HCT116 (cell line): ENCODE measurements around the gene FRA10AC1. TPM values are rescaled to one million over a fixed set of nuclear protein-coding genes. Genes with fewer than 3 reads are reported as not detected.
A peak's percentile ranks its signal among the peaks of the same experiment; 100 is the strongest.

Source experiments
- ATAC-seq: fragments of 200-7000 bp; cut with Tn5 transposase; 2 replicates; pipeline ENCODE4 v1.9.1; 2020; ENCODE audit warnings: mild to moderate bottlenecking, moderate library complexity
- BruUV-seq: library from RNA; stranded (reverse); fragments of 400-500 nt; replicated peaks from 2 replicates; lab custom pipeline; 2021; lab: Mats Ljungman, UMichigan
- CTCF ChIA-PET: fragments of 300-600 bp; sonication (Branson Sonifier 250); formaldehyde crosslinking; loops from one replicate; lab custom pipeline; 2021; ENCODE audit warnings: antibody characterized with exemption; lab: Charles Lee
- POLR2A ChIA-PET: fragments of 300-600, 350-600 bp; sonication (Branson Sonifier 250); formaldehyde crosslinking; loops from one replicate; lab custom pipeline; 2021; ENCODE audit warnings: antibody characterized with exemption; lab: Charles Lee
- RAD21 ChIA-PET, 2 experiments: fragments of 300-600 bp; sonication (Branson Sonifier 250); formaldehyde crosslinking; loops; one replicate each; lab custom pipeline; 2023; ENCODE audit warnings: low total read pairs in 2 of 2; ENCODE audit not compliant: uncharacterized antibody in 2 of 2, unreplicated experiment in 2 of 2, low non-redundant PET in 1 of 2; lab: Charles Lee
- DNase-seq: peaks from one replicate; pipeline ENCODE4 v3.0.0-alpha.2; 2010; ENCODE audit warnings: low read depth, low spot score
- H2AFZ ChIP-seq: fragments of 200-600 bp; shearing (Covaris generic), sonication (generic); 2 replicates; pipeline ENCODE4 v1.6.1; 2017; ENCODE audit warnings: low read depth, mixed run types, mixed read lengths, antibody characterized with exemption, low read length; ENCODE audit not compliant: poor library complexity, severe bottlenecking
- H3K27ac ChIP-seq: 2 replicates; pipeline ENCODE4 v1.5.1; 2012; ENCODE audit warnings: low read depth, low read length
- H3K27me3 ChIP-seq: fragments of 200-600 bp; sonication (generic); 2 replicates; pipeline ENCODE4 v1.6.1; 2016; ENCODE audit warnings: mixed run types, low read length, mixed read lengths; ENCODE audit not compliant: insufficient read depth
- H3K36me3 ChIP-seq, 2 experiments: fragments of 200-500 bp in 1 of 2; fragments of 200-600 bp in 1 of 2; sonication (Bioruptor generic) in 1 of 2; sonication (generic) in 1 of 2; 2 replicates each; pipeline versions ENCODE4 v1.5.1 to v1.6.1; 2014 to 2016; ENCODE audit warnings: low read length in 2 of 2, inconsistent platforms in 1 of 2, mixed read lengths in 1 of 2, mixed run types in 1 of 2; ENCODE audit not compliant: insufficient read depth in 2 of 2, control insufficient read depth in 1 of 2
- H3K4me1 ChIP-seq, 2 experiments: fragments of 200-600 bp in 1 of 2; sonication (generic) in 1 of 2; 2 replicates each; pipeline versions ENCODE4 v1.5.1 to v1.6.1; 2012 to 2017; ENCODE audit warnings: low read length in 2 of 2, inconsistent platforms in 1 of 2, mild to moderate bottlenecking in 1 of 2, mixed read lengths in 1 of 2, mixed run types in 1 of 2, moderate library complexity in 1 of 2; ENCODE audit not compliant: insufficient read depth in 2 of 2, control insufficient read depth in 1 of 2
- H3K4me2 ChIP-seq: fragments of 200-600 bp; sonication (generic); 2 replicates; pipeline ENCODE4 v1.6.1; 2017; ENCODE audit warnings: mixed run types, low read length, mixed read lengths
- H3K4me3 ChIP-seq, 2 experiments: fragments of 200-600 bp in 1 of 2; sonication (generic) in 1 of 2; replicated peaks in 1 of 2; 2 replicates each; pipeline ENCODE4 v1.5.1; 2011 to 2016; ENCODE audit warnings: low read length in 2 of 2, control low read depth in 1 of 2, low read depth in 1 of 2, mild to moderate bottlenecking in 1 of 2, mixed read lengths in 1 of 2, mixed run types in 1 of 2
- H3K79me2 ChIP-seq: fragments of 200-600 bp; sonication (generic); 2 replicates; pipeline ENCODE4 v1.6.1; 2017; ENCODE audit warnings: mild to moderate bottlenecking, mixed run types, low read length, moderate library complexity, mixed read lengths; ENCODE audit not compliant: insufficient read depth
- H3K9ac ChIP-seq: fragments of 200-600 bp; sonication (generic); 2 replicates; pipeline ENCODE4 v1.6.1; 2016; ENCODE audit warnings: low read length, mixed read lengths
- H3K9me2 ChIP-seq: fragments of 200-600 bp; sonication (generic), shearing (Covaris generic); 2 replicates; pipeline ENCODE4 v1.6.1; 2017; ENCODE audit warnings: mixed run types, mild to moderate bottlenecking, moderate library complexity; ENCODE audit not compliant: insufficient read depth
- H3K9me3 ChIP-seq, 2 experiments: fragments of 200-500 bp in 1 of 2; fragments of 200-600 bp in 1 of 2; sonication (Bioruptor generic) in 1 of 2; sonication (generic) in 1 of 2; 2 replicates each; pipeline ENCODE4 v1.6.1; 2014 to 2017; ENCODE audit warnings: low read length in 2 of 2, mixed read lengths in 2 of 2, inconsistent platforms in 1 of 2, low read depth in 1 of 2, mild to moderate bottlenecking in 1 of 2, mixed run types in 1 of 2, moderate library complexity in 1 of 2; ENCODE audit not compliant: control insufficient read depth in 1 of 2, insufficient read depth in 1 of 2
- H4K20me1 ChIP-seq: fragments of 200-600 bp; sonication (generic), shearing (Covaris generic); 2 replicates; pipeline ENCODE4 v1.6.1; 2017; ENCODE audit warnings: mixed run types, mild to moderate bottlenecking, moderate library complexity; ENCODE audit not compliant: insufficient read depth
- CBX3 ChIP-seq: IDR thresholded peaks from 2 replicates; pipeline ENCODE4 v1.6.1; 2012; ENCODE audit warnings: low read depth
- CEBPB ChIP-seq: IDR thresholded peaks from 2 replicates; pipeline ENCODE4 v1.6.1; 2012; ENCODE audit warnings: low read depth
- ELF1 ChIP-seq: IDR thresholded peaks from 2 replicates; pipeline ENCODE4 v1.6.1; 2012; ENCODE audit warnings: low read depth, borderline replicate concordance
- EZH2 ChIP-seq: fragments of 200-600 bp; sonication (generic); IDR thresholded peaks from 2 replicates; pipeline ENCODE4 v1.6.1; 2017; ENCODE audit warnings: antibody characterized with exemption, mixed run types
- POLR2AphosphoS5 ChIP-seq: IDR thresholded peaks from 2 replicates; pipeline ENCODE4 v1.6.1; 2011; ENCODE audit warnings: mild to moderate bottlenecking, low read depth, low read length, moderate library complexity
- SIN3A ChIP-seq: IDR thresholded peaks from 2 replicates; pipeline ENCODE4 v1.6.1; 2012; ENCODE audit warnings: low read depth
- SP1 ChIP-seq: IDR thresholded peaks from 2 replicates; pipeline ENCODE4 v1.6.1; 2012; ENCODE audit warnings: low read depth
- SRF ChIP-seq: IDR thresholded peaks from 2 replicates; pipeline ENCODE4 v1.6.1; 2012; ENCODE audit warnings: low read depth
- TCF7L2 ChIP-seq: IDR thresholded peaks from 2 replicates; pipeline ENCODE4 v1.7.0; 2011; ENCODE audit warnings: borderline replicate concordance, inconsistent platforms; ENCODE audit not compliant: insufficient read depth, insufficient read length; ENCODE audit errors: extremely low read depth
- YY1 ChIP-seq: IDR thresholded peaks from 2 replicates; pipeline ENCODE4 v1.6.1; 2011; ENCODE audit warnings: low read length, low read depth, moderate library complexity, mild to moderate bottlenecking; ENCODE audit not compliant: insufficient replicate concordance; ENCODE audit errors: extremely low read depth
- intact Hi-C: fragments of 100-400 bp; cut with micrococcal nuclease; formaldehyde crosslinking; loops from 2 replicates; pipeline ENCODE4 v1.10.0; 2022
- total RNA-seq: library from RNA; stranded (reverse); gene quantifications from one replicate; pipeline ENCODE4 v1.2.1, GENCODE V29; 2021; ENCODE audit not compliant: unreplicated experiment
- TF ChIP-seq, protein P1 (sequence below): IDR thresholded peaks from 2 replicates; pipeline ENCODE4 v1.6.1; 2012
- TF ChIP-seq, protein P2 (sequence below): IDR thresholded peaks from 2 replicates; pipeline ENCODE4 v1.6.1; 2012; ENCODE audit warnings: low read depth
- TF ChIP-seq, protein P3 (sequence below), 3 experiments: fragments of 200-600 bp in 1 of 3; sonication (generic) in 1 of 3; IDR thresholded peaks in 2 of 3; conservative IDR thresholded peaks in 1 of 3; 2 replicates each; pipeline ENCODE4 v1.5.1; 2012 to 2017; ENCODE audit warnings: low read depth in 2 of 3, low read length in 2 of 3, antibody characterized with exemption in 1 of 3, borderline replicate concordance in 1 of 3, control low read depth in 1 of 3, mild to moderate bottlenecking in 1 of 3, mixed read lengths in 1 of 3, mixed run types in 1 of 3, moderate library complexity in 1 of 3; ENCODE audit not compliant: insufficient read depth in 1 of 3

Gene FRA10AC1
- total RNA-seq, 1 experiment from 2014 or later, result 21.9 TPM

DNA sequence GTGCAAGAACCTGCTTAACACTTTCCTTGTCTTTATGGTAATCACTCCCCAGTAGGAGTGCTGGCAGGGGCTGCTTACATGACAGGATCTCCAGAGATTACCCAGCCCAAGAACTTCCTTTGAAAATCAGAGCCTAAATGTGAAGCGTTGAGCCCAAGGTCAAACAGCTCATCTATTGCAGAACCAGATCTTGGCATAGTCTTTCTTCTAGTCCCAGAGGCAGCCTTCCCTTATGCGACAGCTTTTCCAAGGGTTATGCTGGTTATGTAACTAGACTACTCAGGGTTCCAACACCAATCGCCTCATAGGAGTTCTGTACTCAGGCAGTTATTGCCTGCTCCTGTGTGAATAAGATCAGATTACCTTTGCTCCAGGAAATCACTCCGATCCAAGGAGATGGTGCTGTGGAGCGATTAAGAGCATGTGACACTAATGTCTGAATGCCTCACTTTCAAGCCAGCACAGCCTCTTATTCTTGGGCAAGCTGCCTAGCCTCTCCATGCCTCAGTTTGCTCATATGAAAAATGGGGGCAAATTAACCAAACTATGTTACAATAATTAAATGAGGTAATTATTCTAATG, 46.9 kb upstream of the FRA10AC1 start:
- DNase-seq (no peak), ATAC-seq (no peak)
- no TSS peak for BruUV-seq
- no peaks in the 10 kb centered on the region for H3K79me2 ChIP-seq
- H3K27ac ChIP-seq, result no peak overlapping the region
- H2AFZ ChIP-seq, result no peak overlapping the region
- CTCF ChIA-PET, result interaction anchor here (1.4 to 1.5 kb wide), 2 partner anchors 8 to 66 kb away, joined by 3 to 4 read pairs; partner anchors contain the start of gene LGI1
- H3K4me2 ChIP-seq, result no peak overlapping the region
- H3K9me3 ChIP-seq, result no peaks in the 10 kb centered on the region
- POLR2A ChIA-PET, result no interaction called here
- H3K4me3 ChIP-seq, result no peak overlapping the region
- peaks cover 0 to 33% of the 10 kb centered on the region in 2 experiments; a peak in 2 of 4 replicates for H3K4me1 ChIP-seq
- RAD21 ChIA-PET, result no interaction called here
- H3K27me3 ChIP-seq, result no peaks in the 10 kb centered on the region
- H4K20me1 ChIP-seq, result no peaks in the 10 kb centered on the region
- no peak overlapping the region for H3K9ac ChIP-seq
- no peaks in the 10 kb centered on the region for H3K36me3 ChIP-seq
- H3K9me2 ChIP-seq, result no peaks in the 10 kb centered on the region
- intact Hi-C loops, result no loop called here
- no peak for TF ChIP-seq SIN3A
- 0 out of 2 replicates have a peak, but pooled peaks have one; percentile 33 for TF ChIP-seq CBX3
- no peak for TF ChIP-seq POLR2AphosphoS5

DNA sequence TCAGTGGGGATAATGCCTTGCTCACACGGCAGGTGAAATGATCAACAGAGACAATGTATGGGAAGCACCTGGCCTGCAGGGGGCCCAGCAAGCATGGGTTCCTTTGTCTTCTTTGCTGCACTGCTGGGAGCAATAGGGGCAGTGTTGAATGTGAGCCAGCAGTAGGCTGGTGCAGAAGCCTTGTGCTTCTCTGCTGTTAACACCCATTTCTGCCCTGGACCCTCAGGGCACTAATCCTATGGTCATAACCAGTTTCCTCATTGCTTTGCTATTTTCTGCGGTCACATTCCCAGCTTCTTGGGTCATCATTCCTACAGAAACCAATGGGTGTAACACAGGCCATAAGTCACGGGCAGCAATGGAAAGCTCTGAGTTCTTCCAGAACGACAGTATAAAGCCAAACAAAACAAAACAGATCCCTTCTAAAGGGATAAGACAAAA, 44.5 kb upstream of the FRA10AC1 start:
- no peaks in the 10 kb centered on the region for H3K27me3 ChIP-seq
- BruUV-seq, result no TSS peak
- 0 out of 2 replicates have a peak overlapping the region, but pooled peaks have one; percentile 8 for H3K27ac ChIP-seq
- peak; percentile 94 for ATAC-seq
- RAD21 ChIA-PET, result interaction anchor here (0.6 to 1.1 kb wide), 3 partner anchors 69 to 192 kb away, joined by 3 to 5 read pairs (median 3); no protein-coding TSS in a partner anchor
- no peaks in the 10 kb centered on the region for H3K36me3 ChIP-seq
- H3K9me3 ChIP-seq, result no peaks in the 10 kb centered on the region
- no peaks in the 10 kb centered on the region for H3K9me2 ChIP-seq
- no peaks in the 10 kb centered on the region for H3K79me2 ChIP-seq
- DNase-seq, result peak; percentile 70
- CTCF ChIA-PET, result interaction anchor here (0.9 to 4.6 kb wide), 6 partner anchors 21 to 113 kb away, joined by 3 to 92 read pairs (median 6); no protein-coding TSS in a partner anchor
- H3K4me3 ChIP-seq, result peak overlapping the region in 1 of 2 experiments; percentile 12; a peak in 1 of 4 replicates
- peak overlapping the region; percentile 92 for H2AFZ ChIP-seq
- POLR2A ChIA-PET, result no interaction called here
- intact Hi-C loops, result no loop called here
- H4K20me1 ChIP-seq, result no peaks in the 10 kb centered on the region
- H3K9ac ChIP-seq, result no peak overlapping the region
- H3K4me1 ChIP-seq, result peaks cover 0 to 21% of the 10 kb centered on the region in 2 experiments; a peak in 2 of 4 replicates
- peak overlapping the region; percentile 43 for H3K4me2 ChIP-seq
- TF ChIP-seq YY1 (no peak), ELF1 (no peak), SRF (no peak; the same call in 1 of the 2 replicates), TCF7L2 (no peak), SIN3A (no peak), CEBPB (no peak), EZH2 (no peak), SP1 (peak; percentile 43; the same call in 1 of the 2 replicates)
- TF ChIP-seq, protein P1, sequence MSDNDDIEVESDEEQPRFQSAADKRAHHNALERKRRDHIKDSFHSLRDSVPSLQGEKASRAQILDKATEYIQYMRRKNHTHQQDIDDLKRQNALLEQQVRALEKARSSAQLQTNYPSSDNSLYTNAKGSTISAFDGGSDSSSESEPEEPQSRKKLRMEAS, result peak; percentile 59
- TF ChIP-seq, protein P2, sequence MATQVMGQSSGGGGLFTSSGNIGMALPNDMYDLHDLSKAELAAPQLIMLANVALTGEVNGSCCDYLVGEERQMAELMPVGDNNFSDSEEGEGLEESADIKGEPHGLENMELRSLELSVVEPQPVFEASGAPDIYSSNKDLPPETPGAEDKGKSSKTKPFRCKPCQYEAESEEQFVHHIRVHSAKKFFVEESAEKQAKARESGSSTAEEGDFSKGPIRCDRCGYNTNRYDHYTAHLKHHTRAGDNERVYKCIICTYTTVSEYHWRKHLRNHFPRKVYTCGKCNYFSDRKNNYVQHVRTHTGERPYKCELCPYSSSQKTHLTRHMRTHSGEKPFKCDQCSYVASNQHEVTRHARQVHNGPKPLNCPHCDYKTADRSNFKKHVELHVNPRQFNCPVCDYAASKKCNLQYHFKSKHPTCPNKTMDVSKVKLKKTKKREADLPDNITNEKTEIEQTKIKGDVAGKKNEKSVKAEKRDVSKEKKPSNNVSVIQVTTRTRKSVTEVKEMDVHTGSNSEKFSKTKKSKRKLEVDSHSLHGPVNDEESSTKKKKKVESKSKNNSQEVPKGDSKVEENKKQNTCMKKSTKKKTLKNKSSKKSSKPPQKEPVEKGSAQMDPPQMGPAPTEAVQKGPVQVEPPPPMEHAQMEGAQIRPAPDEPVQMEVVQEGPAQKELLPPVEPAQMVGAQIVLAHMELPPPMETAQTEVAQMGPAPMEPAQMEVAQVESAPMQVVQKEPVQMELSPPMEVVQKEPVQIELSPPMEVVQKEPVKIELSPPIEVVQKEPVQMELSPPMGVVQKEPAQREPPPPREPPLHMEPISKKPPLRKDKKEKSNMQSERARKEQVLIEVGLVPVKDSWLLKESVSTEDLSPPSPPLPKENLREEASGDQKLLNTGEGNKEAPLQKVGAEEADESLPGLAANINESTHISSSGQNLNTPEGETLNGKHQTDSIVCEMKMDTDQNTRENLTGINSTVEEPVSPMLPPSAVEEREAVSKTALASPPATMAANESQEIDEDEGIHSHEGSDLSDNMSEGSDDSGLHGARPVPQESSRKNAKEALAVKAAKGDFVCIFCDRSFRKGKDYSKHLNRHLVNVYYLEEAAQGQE, result no peak
- TF ChIP-seq, protein P3, sequence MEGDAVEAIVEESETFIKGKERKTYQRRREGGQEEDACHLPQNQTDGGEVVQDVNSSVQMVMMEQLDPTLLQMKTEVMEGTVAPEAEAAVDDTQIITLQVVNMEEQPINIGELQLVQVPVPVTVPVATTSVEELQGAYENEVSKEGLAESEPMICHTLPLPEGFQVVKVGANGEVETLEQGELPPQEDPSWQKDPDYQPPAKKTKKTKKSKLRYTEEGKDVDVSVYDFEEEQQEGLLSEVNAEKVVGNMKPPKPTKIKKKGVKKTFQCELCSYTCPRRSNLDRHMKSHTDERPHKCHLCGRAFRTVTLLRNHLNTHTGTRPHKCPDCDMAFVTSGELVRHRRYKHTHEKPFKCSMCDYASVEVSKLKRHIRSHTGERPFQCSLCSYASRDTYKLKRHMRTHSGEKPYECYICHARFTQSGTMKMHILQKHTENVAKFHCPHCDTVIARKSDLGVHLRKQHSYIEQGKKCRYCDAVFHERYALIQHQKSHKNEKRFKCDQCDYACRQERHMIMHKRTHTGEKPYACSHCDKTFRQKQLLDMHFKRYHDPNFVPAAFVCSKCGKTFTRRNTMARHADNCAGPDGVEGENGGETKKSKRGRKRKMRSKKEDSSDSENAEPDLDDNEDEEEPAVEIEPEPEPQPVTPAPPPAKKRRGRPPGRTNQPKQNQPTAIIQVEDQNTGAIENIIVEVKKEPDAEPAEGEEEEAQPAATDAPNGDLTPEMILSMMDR (IDR thresholded peaks at IDR 0.05 in 2 of 3, conservative IDR thresholded peaks at IDR 0.05 in 1 of 3; ENCODE audit: borderline replicate concordance in 1 of 3, insufficient read depth in 1 of 3, low read depth in 2 of 3, low read length in 2 of 3), result peak; percentile 72 to 77 (median 76); a peak in 5 of 6 replicates
